Hepatocyte (in vitro differentiated cells): Measurements from ENCODE around the gene ZNF880. TPM values are rescaled to one million over a fixed set of nuclear protein-coding genes. Genes with fewer than 3 reads are reported as not detected.

Source experiments
- DNase-seq: peaks from one replicate; pipeline ENCODE4 v3.0.0-alpha.2; 2016; ENCODE audit warnings: low spot score
- H2AFZ ChIP-seq: fragments of 200-600 bp; sonication (generic); 2 replicates; pipeline ENCODE4 v1.6.0; 2016; ENCODE audit warnings: antibody characterized with exemption, mild to moderate bottlenecking
- H3K27ac ChIP-seq: fragments of 200-600 bp; sonication (generic); 2 replicates; pipeline ENCODE4 v1.5.1; 2016; ENCODE audit warnings: mild to moderate bottlenecking
- H3K27me3 ChIP-seq: fragments of 200-600 bp; sonication (generic); 2 replicates; pipeline ENCODE4 v1.6.1; 2016
- H3K36me3 ChIP-seq: fragments of 200-600 bp; sonication (generic); replicated peaks from 2 replicates; pipeline ENCODE4 v1.5.1; 2016; ENCODE audit warnings: low read depth; ENCODE audit not compliant: insufficient read depth
- H3K4me1 ChIP-seq: fragments of 200-600 bp; sonication (generic); 2 replicates; pipeline ENCODE4 v1.5.1; 2016; ENCODE audit warnings: mild to moderate bottlenecking, moderate library complexity; ENCODE audit not compliant: insufficient read depth
- H3K4me2 ChIP-seq: fragments of 200-600 bp; sonication (generic); 2 replicates; pipeline ENCODE4 v1.6.0; 2016
- H3K4me3 ChIP-seq: fragments of 200-600 bp; sonication (generic); 2 replicates; pipeline ENCODE4 v1.5.1; 2016; ENCODE audit warnings: mild to moderate bottlenecking
- H3K79me2 ChIP-seq: fragments of 200-600 bp; sonication (generic); 2 replicates; pipeline ENCODE4 v1.6.0; 2017; ENCODE audit warnings: mild to moderate bottlenecking
- H3K9me2 ChIP-seq: fragments of 200-600 bp; sonication (generic); replicated peaks from 2 replicates; pipeline ENCODE4 v1.6.0; 2017; ENCODE audit warnings: mild to moderate bottlenecking; ENCODE audit not compliant: insufficient read depth
- H3K9me3 ChIP-seq: fragments of 200-600 bp; sonication (generic); 2 replicates; pipeline ENCODE4 v1.5.1; 2016; ENCODE audit warnings: low read depth, mild to moderate bottlenecking
- H4K20me1 ChIP-seq: fragments of 200-600 bp; sonication (generic); 2 replicates; pipeline ENCODE4 v1.6.0; 2016; ENCODE audit warnings: mild to moderate bottlenecking; ENCODE audit not compliant: insufficient read depth, poor library complexity, severe bottlenecking
- CTCF ChIP-seq: fragments of 200-600 bp; sonication (generic); IDR thresholded peaks from 2 replicates; pipeline ENCODE4 v1.5.1; 2016; ENCODE audit warnings: antibody characterized with exemption, mild to moderate bottlenecking; ENCODE audit not compliant: poor library complexity
- EZH2 ChIP-seq: fragments of 200-600 bp; sonication (generic); IDR thresholded peaks from 2 replicates; pipeline ENCODE4 v1.6.1; 2016; ENCODE audit warnings: antibody characterized with exemption, mild to moderate bottlenecking, borderline replicate concordance
- EZH2phosphoT487 ChIP-seq: fragments of 200-600 bp; sonication (generic); IDR thresholded peaks from one replicate; pipeline ENCODE4 v1.6.1; 2018; ENCODE audit warnings: antibody characterized with exemption, mild to moderate bottlenecking, low read depth, moderate library complexity; ENCODE audit not compliant: unreplicated experiment, severe bottlenecking
- WGBS: methylation state at CpG from one replicate; pipeline ENCODE4 v1.1.6; 2016; ENCODE audit warnings: low lambda C conversion rate; ENCODE audit errors: missing lambda C conversion rate; 5-methylcytosine and 5-hydroxymethylcytosine counted together
- polyA plus RNA-seq: library from polyadenylated mRNA; unstranded; fragments of >200 nt; fragmentation: Nextera tagmentation; extraction: Ambion mirVana; gene quantifications from 2 replicates; pipeline ENCODE4 v1.2.1, GENCODE V29; 2016
- total RNA-seq: library from RNA; depleted of rRNA; stranded (reverse); fragments of >200 nt; gene quantifications from 2 replicates; pipeline ENCODE4 v1.2.3, GENCODE V29; 2014

ZNF880 gene
- total and polyA plus RNA-seq, 2 experiments from 2014 or later = 24.9 to 28.7 TPM

DNA sequence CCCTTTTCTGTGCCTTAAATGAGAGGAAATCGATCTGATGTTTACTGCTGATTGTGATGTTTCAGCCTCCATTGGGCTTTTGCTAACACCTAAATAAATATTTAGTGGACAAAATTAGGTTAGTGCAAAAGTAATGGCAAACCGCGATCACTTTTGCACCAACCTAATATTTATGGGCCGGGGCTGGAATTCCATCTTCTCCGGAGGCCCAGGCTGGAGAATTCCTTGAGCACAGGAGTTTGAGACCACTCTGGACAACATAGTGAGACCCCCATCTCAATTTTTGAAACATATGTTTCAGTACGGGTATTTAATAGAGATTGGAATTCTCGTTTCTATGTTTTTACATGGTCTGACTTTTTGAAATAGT is 603 bp downstream of the ZNF880 start:
- H3K4me2 ChIP-seq = peak overlapping the region; percentile 75
- peak overlapping the region; percentile 88 for H2AFZ ChIP-seq

GRCh38 chr19:52391135-52391534 is 21.4 kb downstream of the ZNF880 start:
- no peaks in the 10 kb centered on the region for H4K20me1 ChIP-seq
- no peak overlapping the region for H3K27ac ChIP-seq
- H3K79me2 ChIP-seq = peaks cover under 1% of the 10 kb centered on the region
- no peaks in the 10 kb centered on the region for H3K4me1 ChIP-seq
- H3K36me3 ChIP-seq = no peaks in the 10 kb centered on the region
- H3K4me2 ChIP-seq = no peak overlapping the region
- TF ChIP-seq EZH2 (no peak), CTCF (no peak), EZH2phosphoT487 (no peak)
- H3K27me3 ChIP-seq = no peaks in the 10 kb centered on the region
- WGBS = no CpG with 5 or more reads among the region's 1 CpG
- H3K9me3 ChIP-seq = peaks cover 9% of the 10 kb centered on the region
- DNase-seq = no peak
- H3K4me3 ChIP-seq = no peak overlapping the region
- H2AFZ ChIP-seq = no peak overlapping the region
- no peaks in the 10 kb centered on the region for H3K9me2 ChIP-seq

More for the DNA sequence above, 603 bp downstream of the ZNF880 start:
- H3K36me3 ChIP-seq = peaks cover 7% of the 10 kb centered on the region
- peaks cover 3% of the 10 kb centered on the region for H3K4me1 ChIP-seq
- H3K4me3 ChIP-seq = peak overlapping the region; percentile 73
- DNase-seq = no peak
- WGBS = 54% methylated on average over 7 of the region's 7 CpGs
- H3K27ac ChIP-seq = peak overlapping the region; percentile 100
- H4K20me1 ChIP-seq = no peaks in the 10 kb centered on the region
- H3K27me3 ChIP-seq = no peaks in the 10 kb centered on the region
- peaks cover 34% of the 10 kb centered on the region for H3K9me3 ChIP-seq
- H3K9me2 ChIP-seq = no peaks in the 10 kb centered on the region
- H3K79me2 ChIP-seq = peaks cover 21% of the 10 kb centered on the region
- TF ChIP-seq CTCF (no peak), EZH2phosphoT487 (no peak), EZH2 (no peak)

- 24% methylated on average over 36 of the region's 36 CpGs for WGBS
- Histone ChIP-seq H3K4me1 (no peaks in the 10 kb centered on the region), H3K4me3 (peak within 1 kb of the TSS; percentile 70), H3K9me2 (no peaks in the 10 kb centered on the region), H3K27ac (peak within 1 kb of the TSS; percentile 93), H3K27me3 (no peaks in the 10 kb centered on the region), H2AFZ (peak within 1 kb of the TSS; percentile 77), H4K20me1 (no peaks in the 10 kb centered on the region), H3K79me2 (peaks cover 19% of the 10 kb centered on the region), H3K4me2 (peak within 1 kb of the TSS; percentile 80), H3K36me3 (peaks cover 3% of the 10 kb centered on the region), H3K9me3 (peaks cover 4% of the 10 kb centered on the region)
- TF ChIP-seq CTCF = no peak
- TF ChIP-seq EZH2 = no peak
- no peak for TF ChIP-seq EZH2phosphoT487
- DNase-seq = peak; percentile 96
Measured at GRCh38 chr19:52397310-52398080, 27.8 kb downstream of the ZNF880 start, which contains the start of gene ZNF528. Gene ZNF528, plus strand, starts transcription at chr19:52397849. Its CDS starts 4,165 bp downstream, at chr19:52402014.
